GM12878 (cell line): ENCODE data around the gene NTSR1. TPM values are rescaled to one million over a fixed set of nuclear protein-coding genes. Genes with fewer than 3 reads are reported as not detected.

Experiments used
- BHLHE40 ChIP-seq, 2 experiments: fragments of 450-650 bp in 1 of 2; IDR thresholded peaks; 2 replicates each; pipeline ENCODE4 v1.6.1; 2011 to 2017; ENCODE audit warnings: low read depth in 2 of 2, borderline replicate concordance in 1 of 2, improper control_type of control experiment in 1 of 2, low read length in 1 of 2, mild to moderate bottlenecking in 1 of 2
- CEBPZ ChIP-seq: fragments of 150-350 bp; IDR thresholded peaks from 2 replicates; pipeline ENCODE4 v1.6.1; 2016; ENCODE audit warnings: low read depth, low read length
- CHD4 ChIP-seq: fragments of 200-600 bp; sonication (generic); IDR thresholded peaks from 2 replicates; pipeline ENCODE4 v1.6.1; 2016; ENCODE audit warnings: mild to moderate bottlenecking
- CUX1 ChIP-seq: IDR thresholded peaks from 2 replicates; pipeline ENCODE4 v1.6.1; 2012; ENCODE audit warnings: improper control_type of control experiment, low read depth, low read length; ENCODE audit not compliant: insufficient replicate concordance
- EED ChIP-seq: sonication (generic); IDR thresholded peaks from 2 replicates; pipeline ENCODE4 v1.6.1; 2016; ENCODE audit warnings: antibody characterized with exemption, low read depth
- FOXK2 ChIP-seq: fragments of 450-650 bp; IDR thresholded peaks from 2 replicates; pipeline ENCODE4 v1.6.1; 2017; ENCODE audit warnings: mild to moderate bottlenecking, moderate library complexity
- HDAC6 ChIP-seq: fragments of 200-600 bp; sonication (generic); IDR thresholded peaks from one replicate; pipeline ENCODE4 v1.8.0; 2017; ENCODE audit warnings: antibody characterized with exemption; ENCODE audit not compliant: unreplicated experiment
- KDM1A ChIP-seq: fragments of 200-600 bp; sonication (generic); IDR thresholded peaks from 2 replicates; pipeline ENCODE4 v1.6.1; 2016; ENCODE audit warnings: borderline replicate concordance
- MTA3 ChIP-seq: IDR thresholded peaks from 2 replicates; pipeline ENCODE4 v1.6.1; 2012; ENCODE audit warnings: low read length, inconsistent platforms, borderline replicate concordance
- NFYB ChIP-seq: IDR thresholded peaks from 2 replicates; pipeline ENCODE4 v1.6.1; 2011; ENCODE audit warnings: low read depth, mild to moderate bottlenecking, low read length, improper control_type of control experiment, moderate library complexity; ENCODE audit not compliant: insufficient read depth
- PML ChIP-seq: IDR thresholded peaks from 2 replicates; pipeline ENCODE4 v1.6.1; 2012; ENCODE audit warnings: low read length, inconsistent platforms
- RBBP5 ChIP-seq: fragments of 200-600 bp; sonication (generic); conservative IDR thresholded peaks from 2 replicates; pipeline ENCODE4 v1.6.1; 2016
- RELB ChIP-seq: fragments of 450-650 bp; IDR thresholded peaks from 2 replicates; pipeline ENCODE4 v1.6.1; 2017; ENCODE audit warnings: low read depth, mild to moderate bottlenecking, moderate library complexity
- STAT1 ChIP-seq: fragments of 450-650 bp; conservative IDR thresholded peaks from 2 replicates; pipeline ENCODE4 v1.6.1; 2014; ENCODE audit warnings: antibody characterized with exemption, mild to moderate bottlenecking
- USF2 ChIP-seq: IDR thresholded peaks from 2 replicates; pipeline ENCODE4 v1.6.1; 2011; ENCODE audit warnings: low read depth, low read length, improper control_type of control experiment, borderline replicate concordance
- WRNIP1 ChIP-seq: IDR thresholded peaks from 2 replicates; pipeline ENCODE4 v1.6.1; 2011; ENCODE audit warnings: low read depth, low read length, improper control_type of control experiment, borderline replicate concordance
- YBX1 ChIP-seq: fragments of 450-650 bp; IDR thresholded peaks from 2 replicates; pipeline ENCODE4 v1.6.1; 2016; ENCODE audit warnings: antibody characterized with exemption
- ZNF217 ChIP-seq: fragments of 450-650 bp; IDR thresholded peaks from 2 replicates; pipeline ENCODE4 v1.6.1; 2017; ENCODE audit warnings: antibody characterized with exemption, mild to moderate bottlenecking
- ZNF24 ChIP-seq: fragments of 450-650 bp; IDR thresholded peaks from 2 replicates; pipeline ENCODE4 v1.6.1; 2017; ENCODE audit warnings: antibody characterized with exemption, mild to moderate bottlenecking
- ZSCAN29 ChIP-seq: fragments of 450-650 bp; IDR thresholded peaks from 2 replicates; pipeline ENCODE4 v1.6.1; 2017; ENCODE audit warnings: mild to moderate bottlenecking, moderate library complexity
- polyA plus RNA-seq, 11 experiments: library from polyadenylated mRNA; depleted of rRNA in 4 of 11; unstranded in 6 of 11; stranded (reverse) in 5 of 11; fragments of >200 nt; fragmentation: Nextera tagmentation in 4 of 11; fragmentation: Illumina TruSeq in 1 of 11; extraction: Ambion mirVana in 4 of 11; extraction: Trizol in 1 of 11; gene quantifications; 1 replicate in 1 of 11; 2 replicates in 10 of 11; pipeline versions ENCODE4 v1.2.1 to v1.2.3, GENCODE V29; 2011 to 2016; ENCODE audit warnings: inconsistent platforms in 2 of 11, missing spikeins in 2 of 11, low read depth in 1 of 11
- total RNA-seq, 4 experiments: library from RNA; depleted of rRNA in 3 of 4; stranded (reverse); fragments of >200 nt in 3 of 4; fragmentation: Illumina TruSeq in 1 of 4; extraction: Trizol in 1 of 4; gene quantifications; 2 replicates each; pipeline versions ENCODE4 v1.2.1 to v1.2.3, GENCODE V29; 2013 to 2021

The NTSR1 gene
- total and polyA plus RNA-seq, 10 of the 15 experiments (the other 5 are each of a cell fraction or from before 2014, with no cell fraction given) = not detected

GRCh38 chr20:62740286-62741141, 31.9 kb downstream of the NTSR1 start (continued):
- TF ChIP-seq PML (peak; percentile 72; the same call in 1 of the 2 replicates), RBBP5 (no peak), USF2 (no peak), ZNF217 (no peak), RELB (no peak), WRNIP1 (no peak), NFYB (no peak), CEBPZ (no peak), HDAC6 (no peak), FOXK2 (no peak), ZSCAN29 (no peak), ZNF24 (no peak), CUX1 (no peak), STAT1 (no peak), KDM1A (no peak), BHLHE40 (IDR thresholded peaks at IDR 0.05; ENCODE audit: borderline replicate concordance in 1 of 2, low read depth in 2 of 2, low read length in 1 of 2) (peak; percentile 5 to 40; a peak in 2 of 4 replicates), MTA3 (peak; percentile 71; the same call in 1 of the 2 replicates), YBX1 (no peak), CHD4 (no peak), EED (peak; percentile 90)
